ENCODE data around the gene DUOX2. TPM values are rescaled to one million over a fixed set of nuclear protein-coding genes. Genes with fewer than 3 reads are reported as not detected.

Gene DUOX2
- total RNA-seq, 1 experiment from 2014 or later: not detected

GRCh38 chr15:45128971-45129639 is 15.1 kb upstream of the DUOX2 start:
- no peaks in the 10 kb centered on the region for H3K36me3 ChIP-seq
- DNase-seq: no peak
- no peaks in the 10 kb centered on the region for H3K9me3 ChIP-seq
- H3K27me3 ChIP-seq: peaks cover 2% of the 10 kb centered on the region; the same call in 1 of the 2 replicates
- H3K4me3 ChIP-seq: no peak overlapping the region

- no peaks in the 10 kb centered on the region for H3K9me3 ChIP-seq
- H3K27me3 ChIP-seq: peaks cover 2% of the 10 kb centered on the region; the same call in 1 of the 2 replicates
- H3K36me3 ChIP-seq: no peaks in the 10 kb centered on the region
- no peak overlapping the region for H3K4me3 ChIP-seq
- DNase-seq: no peak
Measured at GRCh38 chr15:45126535-45127158, 12.7 kb upstream of the DUOX2 start.

DNA sequence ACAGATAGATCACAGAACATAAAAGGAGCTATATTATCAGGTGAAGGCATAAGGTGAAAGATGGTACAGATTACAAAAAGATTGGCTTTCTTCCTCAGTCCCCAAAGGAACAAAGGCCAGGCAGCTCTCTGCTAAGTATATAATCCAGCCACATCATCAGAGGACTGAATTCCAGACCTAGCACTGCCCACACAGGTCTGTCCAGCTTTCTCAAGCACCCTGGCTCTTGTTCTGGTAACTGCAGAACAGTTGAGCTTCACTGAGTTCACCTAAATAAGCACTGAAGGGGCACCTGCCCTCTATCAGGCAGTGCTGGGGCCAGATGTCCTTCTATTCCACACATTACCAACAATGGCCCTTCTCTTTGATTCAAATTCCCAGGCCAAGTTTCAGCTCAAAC is 9.4 kb upstream of the DUOX2 start:
- Histone ChIP-seq H3K36me3 (no peaks in the 10 kb centered on the region), H3K4me3 (no peak overlapping the region), H3K9me3 (no peaks in the 10 kb centered on the region), H3K27me3 (peaks cover 2% of the 10 kb centered on the region; the same call in 1 of the 2 replicates)
- DNase-seq: no peak

GRCh38 chr15:45122719-45123118 is 8.7 kb upstream of the DUOX2 start:
- no peak for DNase-seq
- Histone ChIP-seq H3K27me3 (peaks cover 2% of the 10 kb centered on the region; the same call in 1 of the 2 replicates), H3K9me3 (no peaks in the 10 kb centered on the region), H3K36me3 (no peaks in the 10 kb centered on the region), H3K4me3 (no peak overlapping the region)

DNA sequence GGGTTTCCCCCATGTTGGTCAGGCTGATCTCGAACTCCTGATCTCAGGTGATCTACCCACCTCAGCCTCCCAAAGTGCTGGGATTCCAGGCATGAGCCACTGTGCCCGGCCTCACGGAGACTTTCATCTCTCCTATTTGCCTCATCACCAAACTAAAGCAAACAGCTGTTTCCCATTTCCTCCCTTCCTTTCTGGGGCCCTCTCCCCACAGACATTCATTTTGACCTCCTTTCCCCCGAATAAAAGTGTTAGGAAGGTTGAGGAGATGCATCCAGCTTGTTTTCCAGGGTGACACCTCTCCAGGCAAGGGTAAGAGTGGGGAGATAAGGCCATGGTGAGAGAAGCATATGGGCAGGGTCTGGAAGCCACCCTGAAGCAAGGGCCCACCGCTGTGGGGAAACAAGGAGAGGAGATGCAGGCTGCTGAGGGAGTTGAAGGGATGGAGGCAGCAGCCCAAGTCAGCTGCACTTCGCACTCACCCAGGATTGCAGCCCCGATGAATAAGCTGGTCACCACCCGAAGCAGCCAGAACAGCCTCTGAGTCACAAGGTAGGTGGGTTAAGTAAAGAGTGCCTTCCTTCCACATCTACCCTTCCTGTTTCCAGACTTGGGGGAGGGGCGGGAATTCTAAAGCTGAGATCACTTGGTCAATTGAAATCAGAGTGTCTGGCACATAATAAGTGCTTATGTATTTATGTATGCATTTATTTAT is 7.9 kb upstream of the DUOX2 start:
- Histone ChIP-seq H3K27me3 (peaks cover 2% of the 10 kb centered on the region; the same call in 1 of the 2 replicates), H3K4me3 (no peak overlapping the region), H3K36me3 (no peaks in the 10 kb centered on the region), H3K9me3 (no peaks in the 10 kb centered on the region)
- DNase-seq: peak; percentile 81

GRCh38 chr15:45121020-45121419 is 7.0 kb upstream of the DUOX2 start:
- H3K9me3 ChIP-seq: no peaks in the 10 kb centered on the region

GRCh38 chr15:45120081-45120972 is 6.4 kb upstream of the DUOX2 start:
- H3K9me3 ChIP-seq: no peaks in the 10 kb centered on the region
- H3K36me3 ChIP-seq: no peaks in the 10 kb centered on the region
- peaks cover 2% of the 10 kb centered on the region for H3K27me3 ChIP-seq
- DNase-seq: no peak
- no peak overlapping the region for H3K4me3 ChIP-seq

More at GRCh38 chr15:45121020-45121419, 7.0 kb upstream of the DUOX2 start:
- no peak for DNase-seq
- no peak overlapping the region for H3K4me3 ChIP-seq
- no peaks in the 10 kb centered on the region for H3K36me3 ChIP-seq
- H3K27me3 ChIP-seq: peaks cover 2% of the 10 kb centered on the region; the same call in 1 of the 2 replicates

DNA sequence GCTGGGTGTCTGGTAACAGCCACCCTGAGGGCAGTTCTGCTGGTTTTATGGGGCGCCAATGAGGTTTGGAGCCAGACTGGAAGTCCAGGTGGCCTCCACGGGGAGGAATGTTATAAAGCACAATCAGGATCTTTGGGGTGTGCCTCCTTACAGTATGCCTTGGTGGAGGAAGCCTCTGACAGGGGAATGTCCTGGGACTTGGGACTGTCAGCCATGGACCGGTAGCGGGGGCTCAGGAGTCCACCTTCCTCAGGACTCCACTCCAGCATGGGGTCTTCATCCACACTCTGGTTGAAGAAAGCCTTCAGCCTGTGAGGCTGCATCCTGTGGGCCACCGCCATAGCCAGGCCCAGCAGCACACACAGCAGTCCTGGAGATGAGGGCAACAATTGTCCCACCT is 5.0 kb upstream of the DUOX2 start:
- no peak for DNase-seq
- no peaks in the 10 kb centered on the region for H3K36me3 ChIP-seq
- H3K9me3 ChIP-seq: no peaks in the 10 kb centered on the region
- peaks cover 11% of the 10 kb centered on the region for H3K27me3 ChIP-seq
- H3K4me3 ChIP-seq: no peak overlapping the region

DNA sequence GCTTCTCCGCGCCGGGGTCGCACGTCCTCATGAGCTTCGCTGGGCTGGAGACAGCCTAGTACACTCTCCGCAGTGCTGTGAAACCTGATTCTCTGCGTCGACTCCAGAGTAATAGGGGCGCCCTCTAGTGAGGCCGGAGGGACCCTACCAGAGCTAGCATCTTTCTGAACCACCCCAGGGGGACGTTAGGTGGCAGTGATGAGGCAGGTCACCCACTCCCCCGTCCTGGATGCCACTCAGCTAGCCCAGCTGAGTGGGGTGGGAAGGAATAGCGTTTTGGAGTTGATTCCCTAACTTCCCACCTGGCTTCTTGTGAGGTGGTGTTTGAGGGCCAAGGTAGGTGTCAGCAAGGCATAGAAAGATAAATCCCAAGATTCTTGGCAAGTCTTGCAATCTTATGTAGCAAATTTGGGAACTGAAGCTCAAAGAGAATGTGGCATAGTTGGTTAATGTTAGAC is 4.2 kb upstream of the DUOX2 start:
- Histone ChIP-seq H3K4me3 (no peak overlapping the region), H3K36me3 (no peaks in the 10 kb centered on the region), H3K9me3 (no peaks in the 10 kb centered on the region), H3K27me3 (peaks cover 19% of the 10 kb centered on the region)
- peak; percentile 77 for DNase-seq

DNA sequence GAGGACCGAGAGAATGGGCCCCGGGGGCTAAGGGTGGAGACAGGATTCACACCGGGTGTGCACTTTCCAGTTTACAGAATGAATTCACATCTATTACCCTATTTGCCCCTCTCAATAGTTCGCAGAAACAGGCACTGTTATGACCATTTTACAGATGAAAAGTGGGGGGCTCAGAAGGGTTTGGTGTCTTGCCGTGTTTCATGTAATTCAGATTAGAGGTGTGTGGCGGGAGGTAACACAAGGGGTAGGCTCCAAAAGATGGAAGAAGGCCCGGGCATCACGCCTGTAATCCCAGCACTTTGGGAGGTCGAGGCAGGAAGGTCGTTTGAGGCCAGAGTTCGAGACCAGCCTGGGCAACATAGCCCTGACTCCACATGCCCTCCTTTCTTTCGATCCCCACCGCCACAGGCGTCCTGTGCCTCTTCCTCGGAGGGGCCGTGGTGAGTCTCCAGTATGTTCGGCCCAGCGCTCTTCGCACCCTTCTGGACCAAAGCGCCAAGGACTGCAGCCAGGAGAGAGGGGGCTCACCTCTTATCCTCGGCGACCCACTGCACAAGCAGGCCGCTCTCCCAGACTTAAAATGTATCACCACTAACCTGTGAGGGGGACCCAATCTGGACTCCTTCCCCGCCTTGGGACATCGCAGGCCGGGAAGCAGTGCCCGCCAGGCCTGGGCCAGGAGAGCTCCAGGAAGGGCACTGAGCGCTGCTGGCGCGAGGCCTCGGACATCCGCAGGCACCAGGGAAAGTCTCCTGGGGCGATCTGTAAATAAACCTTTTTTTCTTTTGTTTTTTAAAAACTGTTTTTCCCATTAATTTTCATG is 3.5 kb upstream of the DUOX2 start:
- no peak overlapping the region for H3K4me3 ChIP-seq
- peaks cover 25% of the 10 kb centered on the region for H3K27me3 ChIP-seq
- no peaks in the 10 kb centered on the region for H3K36me3 ChIP-seq
- no peak for DNase-seq
- H3K9me3 ChIP-seq: no peaks in the 10 kb centered on the region

GRCh38 chr15:45116482-45117307 is 2.7 kb upstream of the DUOX2 start:
- H3K4me3 ChIP-seq: no peak overlapping the region

DNA sequence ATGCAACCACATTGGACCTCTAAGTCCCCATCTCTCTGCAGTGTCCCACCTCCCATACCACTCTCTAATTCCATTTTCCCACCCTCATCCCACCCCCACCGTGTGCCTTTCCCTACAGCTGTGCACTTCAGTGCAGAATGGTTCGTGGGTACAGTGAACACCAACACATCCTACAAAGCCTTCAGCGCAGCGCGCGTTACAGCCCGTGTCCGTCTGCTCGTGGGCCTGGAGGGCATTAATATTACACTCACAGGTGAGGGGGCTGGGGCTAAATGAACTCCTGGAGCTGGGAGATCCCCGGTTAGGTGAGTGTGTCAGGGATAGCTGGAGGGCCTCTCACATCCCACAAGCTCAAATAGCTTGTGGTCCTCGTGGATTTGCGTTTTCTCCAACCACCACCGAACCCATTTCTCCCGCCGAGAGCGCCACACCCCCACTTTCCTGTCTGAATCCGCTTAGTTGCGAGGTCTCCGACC is 2.1 kb upstream of the DUOX2 start:
- Histone ChIP-seq H3K4me3 (no peak overlapping the region), H3K9me3 (no peaks in the 10 kb centered on the region), H3K27me3 (peaks cover 34% of the 10 kb centered on the region), H3K36me3 (no peaks in the 10 kb centered on the region)
- no peak for DNase-seq

More at GRCh38 chr15:45116482-45117307, 2.7 kb upstream of the DUOX2 start:
- Histone ChIP-seq H3K27me3 (peaks cover 34% of the 10 kb centered on the region), H3K36me3 (no peaks in the 10 kb centered on the region), H3K9me3 (no peaks in the 10 kb centered on the region)
- no peak for DNase-seq

DNA sequence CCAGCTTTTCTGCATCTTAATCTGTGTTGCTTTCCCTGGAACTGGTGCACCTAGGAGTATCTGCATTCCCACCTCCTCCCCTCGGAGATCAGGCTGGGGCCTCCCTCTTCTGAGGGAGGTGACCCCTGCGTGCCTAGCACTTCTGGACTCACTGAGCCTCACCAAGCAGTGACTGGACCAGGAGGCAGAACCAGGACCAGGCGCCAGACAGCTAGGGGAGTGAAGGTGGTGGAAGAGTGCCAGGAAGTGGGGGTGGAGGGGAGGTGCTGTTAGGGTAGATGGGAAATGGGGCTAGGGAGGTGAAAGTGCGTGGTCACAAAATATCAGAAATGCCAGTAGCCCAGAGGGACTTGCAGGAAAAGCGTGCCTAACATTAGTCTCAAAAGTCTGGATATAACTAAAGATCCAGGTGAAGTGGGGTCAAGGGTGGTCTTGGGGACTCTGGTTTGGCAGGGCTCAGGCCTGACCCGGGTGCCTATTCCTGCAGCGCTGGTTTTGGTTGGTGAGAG is 1.4 kb upstream of the DUOX2 start:
- DNase-seq: no peak
- no peaks in the 10 kb centered on the region for H3K36me3 ChIP-seq

DNA sequence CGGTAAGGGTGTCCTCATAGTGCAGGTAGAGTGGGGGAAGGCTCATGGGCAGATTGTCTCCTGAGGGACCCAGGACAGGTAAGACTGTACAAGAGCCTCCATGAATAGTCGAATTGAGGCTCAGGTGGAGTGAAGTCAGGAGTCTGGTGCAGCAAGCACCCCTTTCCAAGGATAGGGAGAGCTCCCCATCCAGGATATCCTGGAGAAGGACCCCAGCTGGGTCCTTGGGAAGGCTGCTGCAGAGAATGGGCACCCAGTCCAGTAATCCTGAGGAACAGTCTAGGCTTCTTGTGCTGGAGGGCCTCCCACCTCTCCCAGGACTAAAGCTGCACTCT is 746 bp upstream of the DUOX2 start:
- H3K4me3 ChIP-seq: no peak overlapping the region
- H3K36me3 ChIP-seq: no peaks in the 10 kb centered on the region
- peaks cover 34% of the 10 kb centered on the region for H3K27me3 ChIP-seq
- no peak for DNase-seq
- H3K9me3 ChIP-seq: no peaks in the 10 kb centered on the region

More for the DNA sequence above, 1.4 kb upstream of the DUOX2 start:
- no peaks in the 10 kb centered on the region for H3K9me3 ChIP-seq
- no peak overlapping the region for H3K4me3 ChIP-seq
- H3K27me3 ChIP-seq: peaks cover 34% of the 10 kb centered on the region
